Sigmoid colon (tissue), 7 donors: ENCODE results near the gene CDK5. TPM values are rescaled to one million over a fixed set of nuclear protein-coding genes. Genes with fewer than 3 reads are reported as not detected.
A peak's percentile ranks its signal among the peaks of the same experiment; 100 is the strongest.

Experiments used
- DNase-seq: peaks from one replicate; pipeline ENCODE4 v3.0.0-alpha.2; 2019
- H3K27ac ChIP-seq, 4 donors: fragments of 200-600 bp; sonication (generic); one replicate each; pipeline ENCODE4 v1.5.1; 2016 to 2019; ENCODE audit warnings: mild to moderate bottlenecking in 1 of 4
- H3K27me3 ChIP-seq, 3 donors: fragments of 200-600 bp; sonication (generic); one replicate each; pipeline ENCODE4 v1.5.1; 2019; ENCODE audit warnings: mild to moderate bottlenecking in 1 of 3
- H3K36me3 ChIP-seq, 4 donors: fragments of 200-600 bp; sonication (generic); one replicate each; pipeline ENCODE4 v1.5.1; 2016 to 2019
- H3K4me1 ChIP-seq, 4 donors: fragments of 200-600 bp; sonication (generic); one replicate each; pipeline ENCODE4 v1.5.1; 2017 to 2019
- H3K4me3 ChIP-seq, 4 donors: fragments of 200-600 bp; sonication (generic); one replicate each; pipeline ENCODE4 v1.5.1; 2017 to 2019; ENCODE audit warnings: mild to moderate bottlenecking in 2 of 4, moderate library complexity in 1 of 4
- H3K9me3 ChIP-seq, 4 donors: fragments of 200-600 bp in 3 of 4; sonication (generic) in 3 of 4; one replicate each; pipeline versions ENCODE4 v1.5.1 to v1.6.1; 2013 to 2019
- CTCF ChIP-seq, 4 experiments: fragments of 450-650 bp in 3 of 4; fragments of 200-600 bp in 1 of 4; IDR thresholded peaks; one replicate each; pipeline ENCODE4 v1.5.1; 2016 to 2019; ENCODE audit warnings: antibody characterized with exemption in 4 of 4, mild to moderate bottlenecking in 3 of 4, moderate library complexity in 2 of 4
- EP300 ChIP-seq, 4 donors: sonication (generic); formaldehyde crosslinking; IDR thresholded peaks; one replicate each; pipeline ENCODE4 v1.6.1; 2017; ENCODE audit warnings: antibody characterized with exemption in 4 of 4
- POLR2A ChIP-seq, 2 donors: fragments of 450-650 bp; IDR thresholded peaks; one replicate each; pipeline ENCODE4 v1.6.1; 2016; ENCODE audit warnings: antibody characterized with exemption in 2 of 2, mild to moderate bottlenecking in 2 of 2, moderate library complexity in 2 of 2
- POLR2AphosphoS5 ChIP-seq, 4 donors: sonication (generic); formaldehyde crosslinking; IDR thresholded peaks; one replicate each; pipeline ENCODE4 v1.6.1; 2017; ENCODE audit warnings: antibody characterized with exemption in 4 of 4
- WGBS, 2 donors: extraction: QIAGEN DNeasy Blood & Tissue Kit; methylation state at CpG; one replicate each; pipeline ENCODE4 v1.1.7; 2013; 5-methylcytosine and 5-hydroxymethylcytosine counted together
- intact Hi-C: fragments of 100-400 bp; cut with DNase I; formaldehyde crosslinking; loops from one replicate; pipeline ENCODE4 v1.15.1; 2023
- polyA plus RNA-seq, 3 donors: library from polyadenylated mRNA; stranded (reverse); fragments of 200-250 nt; gene quantifications; one replicate each; pipeline ENCODE4 v1.2.3, GENCODE V29; 2013
- total RNA-seq, 4 donors: library from RNA; depleted of rRNA; stranded (reverse); fragments of >200 nt; gene quantifications; one replicate each; pipeline ENCODE4 v1.1.0, GENCODE V29; 2016
- donor health status: healthy with polysubstance abuse.
- donor health status: Bipolar disorder and iron deficiency.
- donor health status: healthy.

The CDK5 gene
- total and polyA plus RNA-seq, 7 donors = 6.0 to 10.6 (median 8.2) TPM

- TF ChIP-seq CTCF (IDR thresholded peaks at IDR 0.05) = no peak
- TF ChIP-seq EP300 (IDR thresholded peaks at IDR 0.05) = no peak
- no peak for TF ChIP-seq POLR2AphosphoS5 (IDR thresholded peaks at IDR 0.05)
- no peak for TF ChIP-seq POLR2A (IDR thresholded peaks at IDR 0.05)
- peak; percentile 80 for DNase-seq
- Histone ChIP-seq H3K4me3 (peak overlapping the region in 3 of 4 donors; percentile 31 to 68 (median 34)), H3K27me3 (no peaks in the 10 kb centered on the region), H3K9me3 (no peaks in the 10 kb centered on the region), H3K36me3 (peaks cover 15 to 42% (median 28%) of the 10 kb centered on the region in 4 donors), H3K27ac (peak overlapping the region; percentile 86 to 96 (median 93)), H3K4me1 (peaks cover 0 to 54% (median 47%) of the 10 kb centered on the region in 4 donors)
- 17 to 59% methylated on average over 43 of the region's 43 CpGs for WGBS, 2 donors
- intact Hi-C loops = no loop called here
Observed at GRCh38 chr7:151062399-151063211, 4.9 kb upstream of the CDK5 start.

GRCh38 chr7:151062111-151062398, 4.4 kb upstream of the CDK5 start:
- H3K36me3 ChIP-seq = peaks cover 9 to 36% (median 23%) of the 10 kb centered on the region in 4 donors
- no peak for TF ChIP-seq POLR2AphosphoS5 (IDR thresholded peaks at IDR 0.05)
- TF ChIP-seq POLR2A (IDR thresholded peaks at IDR 0.05) = no peak
- no peak for TF ChIP-seq EP300 (IDR thresholded peaks at IDR 0.05)
- no peak for TF ChIP-seq CTCF (IDR thresholded peaks at IDR 0.05)
- no peaks in the 10 kb centered on the region for H3K9me3 ChIP-seq
- H3K4me1 ChIP-seq = peaks cover 0 to 58% (median 51%) of the 10 kb centered on the region in 4 donors
- intact Hi-C loops = no loop called here
- peak overlapping the region; percentile 86 to 96 (median 93) for H3K27ac ChIP-seq
- peak overlapping the region in 1 of 4 donors; percentile 68 for H3K4me3 ChIP-seq
- 26 to 70% methylated on average over 11 of the region's 11 CpGs for WGBS, 2 donors
- no peaks in the 10 kb centered on the region for H3K27me3 ChIP-seq
- no peak for DNase-seq

- peaks cover 0 to 63% (median 56%) of the 10 kb centered on the region in 4 donors for H3K4me1 ChIP-seq
- peak overlapping the region; percentile 68 to 91 (median 78) for H3K4me3 ChIP-seq
- H3K9me3 ChIP-seq = no peaks in the 10 kb centered on the region
- WGBS, 2 donors = 71 to 80% methylated on average over 33 of the region's 33 CpGs
- peaks cover 3 to 30% (median 17%) of the 10 kb centered on the region in 4 donors for H3K36me3 ChIP-seq
- H3K27ac ChIP-seq = peak overlapping the region; percentile 86 to 96 (median 93)
- no peak for TF ChIP-seq POLR2A (IDR thresholded peaks at IDR 0.05)
- no peak for TF ChIP-seq POLR2AphosphoS5 (IDR thresholded peaks at IDR 0.05)
- no peak for TF ChIP-seq EP300 (IDR thresholded peaks at IDR 0.05)
- no peak for TF ChIP-seq CTCF (IDR thresholded peaks at IDR 0.05)
- no peak for DNase-seq
- no peaks in the 10 kb centered on the region for H3K27me3 ChIP-seq
- intact Hi-C loops = no loop called here
Observed at GRCh38 chr7:151061213-151062110, 3.8 kb upstream of the CDK5 start.

- DNase-seq = peak; percentile 82
- TF ChIP-seq EP300 (IDR thresholded peaks at IDR 0.05) (peak in 1 of 4 donors; percentile 24), POLR2AphosphoS5 (IDR thresholded peaks at IDR 0.05) (peak; percentile 24 to 64 (median 45)), CTCF (IDR thresholded peaks at IDR 0.05) (no peak), POLR2A (IDR thresholded peaks at IDR 0.05) (no peak)
- H3K36me3 ChIP-seq = peaks cover 0 to 22% (median 12%) of the 10 kb centered on the region in 4 donors
- H3K4me1 ChIP-seq = peaks cover 0 to 63% (median 56%) of the 10 kb centered on the region in 4 donors
- no peaks in the 10 kb centered on the region for H3K9me3 ChIP-seq
- H3K27ac ChIP-seq = peak overlapping the region; percentile 86 to 96 (median 93)
- H3K27me3 ChIP-seq = no peaks in the 10 kb centered on the region
- WGBS, 2 donors = 8 to 17% methylated on average over 21 of the region's 21 CpGs
- peak overlapping the region; percentile 68 to 91 (median 78) for H3K4me3 ChIP-seq
- intact Hi-C loops = no loop called here
Observed at GRCh38 chr7:151060416-151061212, 2.9 kb upstream of the CDK5 start.
